Calu3 (cell line): Measurements from ENCODE around the gene ZBTB25. TPM values are rescaled to one million over a fixed set of nuclear protein-coding genes. Genes with fewer than 3 reads are reported as not detected.

Experiments used
- BruUV-seq: library from RNA; stranded (reverse); fragments of 400-500 nt; replicated peaks from 2 replicates; lab custom pipeline; 2021; lab: Mats Ljungman, UMichigan
- CTCF ChIA-PET: fragments of 300-600 bp; sonication (Branson Sonifier 250); formaldehyde crosslinking; loops from one replicate; lab custom pipeline; 2022; ENCODE audit warnings: antibody characterized with exemption; lab: Charles Lee
- DNase-seq: peaks from one replicate; pipeline ENCODE4 v3.0.0; 2022
- H3K27ac Mint-ChIP-seq: one replicate; pipeline ENCODE4 v1.8.0; 2022; ENCODE audit warnings: mixed read lengths; ENCODE audit not compliant: unreplicated experiment
- H3K27me3 Mint-ChIP-seq: one replicate; pipeline ENCODE4 v1.8.0; 2022; ENCODE audit warnings: mixed read lengths; ENCODE audit not compliant: unreplicated experiment
- H3K36me3 Mint-ChIP-seq: one replicate; pipeline ENCODE4 v1.8.0; 2022; ENCODE audit warnings: mild to moderate bottlenecking, moderate library complexity, mixed read lengths; ENCODE audit not compliant: insufficient read depth, unreplicated experiment
- H3K4me1 Mint-ChIP-seq: one replicate; pipeline ENCODE4 v1.8.0; 2022; ENCODE audit warnings: mild to moderate bottlenecking, low read depth, mixed read lengths; ENCODE audit not compliant: unreplicated experiment
- H3K4me3 Mint-ChIP-seq: one replicate; pipeline ENCODE4 v1.8.0; 2022; ENCODE audit warnings: mild to moderate bottlenecking, low read depth, moderate library complexity, mixed read lengths; ENCODE audit not compliant: unreplicated experiment
- H3K9me3 Mint-ChIP-seq: one replicate; pipeline ENCODE4 v1.8.0; 2022; ENCODE audit warnings: low read depth, mixed read lengths; ENCODE audit not compliant: unreplicated experiment
- CTCF ChIP-seq: fragments of 200-600 bp; IDR thresholded peaks from one replicate; pipeline ENCODE4 v1.8.0; 2022; ENCODE audit warnings: antibody characterized with exemption; ENCODE audit not compliant: unreplicated experiment
- intact Hi-C: fragments of 100-400 bp; cut with micrococcal nuclease; formaldehyde crosslinking; loops from one replicate; pipeline ENCODE4 v1.10.0; 2022; ENCODE audit not compliant: unreplicated experiment
- total RNA-seq: library from RNA; stranded (reverse); gene quantifications from 2 replicates; pipeline ENCODE4 v1.2.3, GENCODE V29; 2022

Gene ZBTB25
- total RNA-seq, 1 experiment from 2014 or later, result 11.3 TPM

- Mint-ChIP-seq H3K36me3 (peaks cover 18% of the 10 kb centered on the region), H3K4me3 (no peak overlapping the region), H3K4me1 (no peaks in the 10 kb centered on the region), H3K27me3 (no peaks in the 10 kb centered on the region), H3K27ac (no peak overlapping the region), H3K9me3 (no peaks in the 10 kb centered on the region)
- intact Hi-C loops, result no loop called here
- no TSS peak for BruUV-seq
- no peak for DNase-seq
- TF ChIP-seq CTCF, result no peak
- CTCF ChIA-PET, result interaction anchor here (0.7 kb wide), 2 partner anchors 39 to 643 kb away, joined by 3 to 4 read pairs; no protein-coding TSS in a partner anchor
Measured at GRCh38 chr14:64407329-64407728, 96.3 kb downstream of the ZBTB25 start.

- no peak for DNase-seq
- intact Hi-C loops, result no loop called here
- H3K4me1 Mint-ChIP-seq, result no peaks in the 10 kb centered on the region
- H3K36me3 Mint-ChIP-seq, result peaks cover 16% of the 10 kb centered on the region
- BruUV-seq, result no TSS peak
- no peak overlapping the region for H3K27ac Mint-ChIP-seq
- H3K27me3 Mint-ChIP-seq, result no peaks in the 10 kb centered on the region
- TF ChIP-seq CTCF, result no peak
- H3K4me3 Mint-ChIP-seq, result no peak overlapping the region
- CTCF ChIA-PET, result interaction anchor here (0.6 kb wide), 1 partner anchor 29 kb away, joined by 5 read pairs; no protein-coding TSS in a partner anchor
- no peaks in the 10 kb centered on the region for H3K9me3 Mint-ChIP-seq
Measured at GRCh38 chr14:64405295-64405694, 98.3 kb downstream of the ZBTB25 start.

GRCh38 chr14:64401949-64402348 lies 101.7 kb downstream of the ZBTB25 start:
- peaks cover 16% of the 10 kb centered on the region for H3K36me3 Mint-ChIP-seq
- TF ChIP-seq CTCF, result no peak
- intact Hi-C loops, result no loop called here
- DNase-seq, result no peak
- no peaks in the 10 kb centered on the region for H3K9me3 Mint-ChIP-seq
- H3K27me3 Mint-ChIP-seq, result no peaks in the 10 kb centered on the region
- H3K4me1 Mint-ChIP-seq, result no peaks in the 10 kb centered on the region
- no peak overlapping the region for H3K27ac Mint-ChIP-seq
- no TSS peak for BruUV-seq
- no peak overlapping the region for H3K4me3 Mint-ChIP-seq
- CTCF ChIA-PET, result no interaction called here

GRCh38 chr14:64400829-64401459 lies 102.7 kb downstream of the ZBTB25 start:
- no peaks in the 10 kb centered on the region for H3K9me3 Mint-ChIP-seq
- H3K4me1 Mint-ChIP-seq, result no peaks in the 10 kb centered on the region
- no peak overlapping the region for H3K4me3 Mint-ChIP-seq
- peaks cover 16% of the 10 kb centered on the region for H3K36me3 Mint-ChIP-seq
- H3K27me3 Mint-ChIP-seq, result no peaks in the 10 kb centered on the region
- H3K27ac Mint-ChIP-seq, result no peak overlapping the region
- DNase-seq, result no peak
- TF ChIP-seq CTCF, result no peak
- BruUV-seq, result no TSS peak
- intact Hi-C loops, result no loop called here
- CTCF ChIA-PET, result no interaction called here

Other genes starting within 250 kb of the ZBTB25 start
- 0.12 TPM in 1 of 2 replicates, not detected in the other for gene ESR2, start 209.5 kb downstream of the ZBTB25 start, total RNA-seq
- 155 and 164 TPM in 2 replicates for gene MTHFD1, start 115.5 kb downstream of the ZBTB25 start, total RNA-seq
- gene AKAP5, start 38.3 kb downstream of the ZBTB25 start, total RNA-seq, result 1.1 and 1.7 TPM in 2 replicates
- 28.1 and 29.4 TPM in 2 replicates for gene ZBTB1, start 932 bp upstream of the ZBTB25 start, total RNA-seq
- 3.6 and 4.1 TPM in 2 replicates for gene HSPA2, start 36.9 kb upstream of the ZBTB25 start, total RNA-seq
- gene PPP1R36, start 46.1 kb upstream of the ZBTB25 start, total RNA-seq, result 0.40 TPM in 1 of 2 replicates, not detected in the other
- gene PLEKHG3, start 200.6 kb upstream of the ZBTB25 start, total RNA-seq, result 39.0 and 53.6 TPM in 2 replicates